ENCODE results near the gene DGKE.
A peak's percentile ranks its signal among the peaks of the same experiment; 100 is the strongest.

DGKE gene

GRCh38 chr17:56817066-56817465 is 16.9 kb upstream of the DGKE start:
- no peak for DNase-seq

DNA sequence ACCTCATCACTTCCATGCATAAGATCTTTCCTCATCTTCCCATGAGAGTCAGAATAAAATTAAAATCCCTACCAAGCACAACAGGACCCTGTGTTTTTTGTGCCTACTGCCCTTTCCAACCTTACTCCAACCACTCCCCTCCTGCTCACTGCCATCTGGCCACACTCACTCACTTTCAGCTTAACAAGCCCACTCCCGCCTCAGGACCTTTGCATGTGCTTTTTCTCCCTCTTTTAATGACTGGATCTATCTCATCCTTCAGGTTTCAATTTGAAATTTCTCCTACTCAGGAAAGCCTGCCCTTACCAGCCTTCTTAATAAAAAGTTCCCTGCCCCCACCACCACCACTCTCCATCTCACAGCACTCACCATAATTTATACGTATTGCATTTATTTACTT is 14.9 kb upstream of the DGKE start:
- DNase-seq, result no peak

DNA sequence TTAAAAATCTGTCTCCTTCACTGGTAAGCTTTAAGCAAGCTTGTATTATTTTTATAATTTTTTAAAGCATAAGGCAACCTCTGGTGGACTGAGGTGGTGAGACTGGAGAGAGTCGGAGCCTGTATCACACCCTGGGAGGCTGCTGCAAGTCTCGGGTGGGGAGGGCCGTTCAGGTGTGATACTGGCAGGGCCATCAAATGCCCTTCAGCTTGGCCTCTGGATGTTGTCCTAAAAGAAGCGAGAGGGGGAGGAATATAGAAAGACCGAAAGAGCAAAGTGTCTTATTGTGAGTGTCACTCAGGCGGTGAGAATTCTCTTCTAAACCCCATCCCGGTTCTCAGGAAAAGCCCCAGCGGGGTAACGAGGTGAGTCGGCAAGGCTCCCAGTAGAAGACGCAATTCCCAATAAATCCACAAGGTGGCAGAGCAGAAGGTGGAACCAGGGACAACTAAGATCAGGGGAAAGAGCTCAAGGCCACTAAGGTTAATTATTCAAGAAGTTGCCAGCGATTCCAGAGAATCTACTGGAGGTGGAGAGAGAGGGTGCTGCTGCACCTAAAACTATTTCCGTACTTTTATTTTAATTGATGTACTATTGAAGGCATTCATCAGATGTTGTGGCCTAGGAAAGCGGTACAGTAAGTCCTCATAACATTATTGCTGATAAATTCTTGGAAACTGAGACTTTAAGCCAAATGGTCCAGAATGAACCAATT is 14.4 kb upstream of the DGKE start:
- peak; percentile 79 for DNase-seq

DNA sequence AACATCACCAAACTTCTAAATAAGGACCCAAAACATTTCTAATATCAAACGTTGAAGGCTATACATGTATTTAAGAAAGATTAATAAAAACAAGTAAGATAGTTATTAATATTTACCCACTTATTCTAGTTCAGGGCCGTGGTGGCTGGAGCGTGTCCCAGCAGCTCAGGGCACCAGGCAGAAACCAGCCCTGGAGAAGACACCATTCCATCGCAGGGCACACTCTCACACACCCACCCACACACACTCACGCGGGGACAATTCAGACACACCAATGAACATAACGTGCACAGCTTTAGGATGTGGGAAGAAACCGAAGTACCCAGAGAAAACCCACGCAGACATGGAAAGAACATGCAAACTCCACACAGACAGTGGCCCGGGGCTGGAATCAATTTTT is 13.7 kb upstream of the DGKE start:
- DNase-seq, result no peak

DNA sequence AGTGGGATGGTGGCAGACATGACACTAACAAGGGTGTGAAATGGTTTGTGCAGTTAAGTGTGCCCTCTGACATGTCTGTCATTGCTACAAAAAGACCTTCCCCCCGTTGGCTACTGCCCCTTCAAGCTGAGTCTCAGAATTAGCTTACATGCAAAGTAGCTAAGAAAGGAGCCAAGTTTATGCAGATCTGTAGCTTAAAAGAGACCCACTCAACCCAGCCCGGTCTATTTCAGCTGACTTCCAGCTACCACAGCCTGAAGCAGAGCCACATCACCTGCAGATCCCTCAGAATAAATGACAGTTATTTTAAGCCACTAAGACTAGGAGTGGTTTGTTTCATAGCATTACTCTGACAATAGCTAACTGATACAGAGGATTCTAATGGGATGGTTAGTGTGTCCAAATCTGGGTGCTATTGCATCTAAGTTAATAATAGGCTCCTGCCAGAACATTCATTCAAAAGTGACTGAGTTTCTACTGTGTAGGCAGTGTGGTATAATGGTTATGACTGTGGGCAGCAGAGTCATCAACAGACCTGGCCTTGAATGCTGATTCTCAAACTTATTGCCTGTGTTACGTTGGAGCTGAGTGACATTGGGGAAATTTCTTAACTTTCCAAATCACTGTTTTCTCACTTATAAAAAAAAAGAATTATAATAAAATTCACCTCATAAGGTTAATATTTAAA is 12.0 kb upstream of the DGKE start:
- DNase-seq, result no peak

DNA sequence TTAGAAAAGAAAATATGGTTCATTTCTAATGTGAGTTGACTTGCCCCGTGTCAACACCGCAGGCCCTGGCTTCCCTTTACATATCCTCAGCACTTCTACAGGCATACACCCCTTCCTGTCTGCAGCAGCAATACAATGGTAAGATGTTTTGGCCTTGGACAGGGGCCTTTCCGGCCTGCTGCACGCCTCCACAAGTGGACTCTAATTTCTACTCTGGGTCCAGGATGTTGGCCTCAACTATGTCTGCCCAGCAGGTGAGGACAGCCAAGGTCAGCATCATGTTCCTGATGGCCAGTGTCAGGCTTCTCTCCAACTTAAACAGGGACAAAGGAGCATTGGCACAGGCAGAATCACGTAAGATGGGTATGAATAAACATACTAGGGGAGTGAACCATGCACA is 11.2 kb upstream of the DGKE start:
- DNase-seq, result no peak

GRCh38 chr17:56823848-56824247 is 10.1 kb upstream of the DGKE start:
- no peak for DNase-seq

- DNase-seq, result no peak
Measured at GRCh38 chr17:56824503-56824902, 9.4 kb upstream of the DGKE start.

DNA sequence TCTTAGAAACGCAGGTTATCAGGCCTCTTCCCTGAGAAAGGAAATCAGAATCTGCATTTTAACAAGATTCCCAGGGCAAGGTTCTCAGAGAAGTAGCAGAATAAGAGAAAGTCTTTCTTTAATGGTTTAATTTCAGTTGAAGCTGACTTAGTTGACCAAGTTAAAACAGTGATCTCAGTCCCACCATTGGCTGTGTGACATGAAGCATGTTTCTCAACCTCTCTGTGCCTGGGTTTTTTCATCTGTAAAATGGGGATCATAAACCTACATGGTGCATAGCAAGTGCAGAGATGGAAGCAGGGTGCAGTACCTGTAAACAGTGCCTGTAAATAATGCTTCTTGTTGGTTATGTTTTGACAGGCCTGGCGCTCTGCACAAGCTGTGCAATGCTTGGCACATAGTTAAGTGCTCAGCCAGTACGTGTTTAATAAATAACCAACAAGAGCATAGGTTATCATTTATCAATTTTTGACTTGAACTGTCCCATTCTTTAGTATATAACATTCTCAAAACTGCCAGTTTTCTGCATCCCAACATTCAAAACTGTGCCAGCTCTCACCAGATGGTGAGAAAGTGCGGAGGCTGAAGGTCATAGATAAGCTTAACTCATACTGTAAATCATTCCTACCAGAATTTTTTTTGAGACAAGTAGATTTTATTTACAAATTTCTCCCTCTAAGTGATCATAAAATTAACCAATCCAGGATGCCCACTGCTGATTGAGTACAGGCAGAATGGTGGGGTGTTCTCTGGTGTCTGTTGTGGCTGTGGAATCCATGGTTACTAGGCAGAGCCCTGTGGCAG is 7.1 kb upstream of the DGKE start:
- no peak for DNase-seq

DNA sequence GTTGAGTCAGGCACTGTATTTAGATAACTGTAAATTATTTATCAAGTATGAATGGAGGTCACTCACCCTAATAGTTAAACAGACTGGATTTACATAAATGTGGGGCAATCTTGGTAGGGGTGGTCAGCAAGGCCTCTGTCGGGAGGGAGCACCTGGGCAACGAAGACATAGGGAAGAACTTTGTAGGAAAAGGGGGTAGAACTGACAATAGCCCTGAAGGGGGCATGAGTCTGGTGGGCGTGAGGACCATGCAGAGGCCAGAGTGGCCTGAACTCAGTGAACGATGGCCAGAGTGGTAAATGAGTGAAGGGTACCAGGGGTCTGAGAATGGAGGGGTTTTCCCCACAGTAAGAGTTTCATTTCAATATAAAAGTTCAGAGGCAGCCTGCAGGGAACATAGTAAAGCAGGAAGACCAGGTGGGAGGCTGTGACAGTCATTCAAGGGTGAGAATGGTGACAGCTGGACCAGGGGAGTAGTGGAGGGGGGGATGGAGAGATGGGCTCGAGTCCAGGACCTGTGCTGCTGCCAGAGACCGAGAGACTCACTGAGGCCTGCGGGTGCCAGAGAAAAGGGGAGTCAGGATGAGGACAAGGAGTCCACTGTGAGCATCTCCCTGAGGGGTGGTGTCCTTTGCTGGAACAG is 3.1 kb upstream of the DGKE start:
- no peak for DNase-seq

GRCh38 chr17:56831369-56832095 is 2.4 kb upstream of the DGKE start:
- no peak for DNase-seq

DNA sequence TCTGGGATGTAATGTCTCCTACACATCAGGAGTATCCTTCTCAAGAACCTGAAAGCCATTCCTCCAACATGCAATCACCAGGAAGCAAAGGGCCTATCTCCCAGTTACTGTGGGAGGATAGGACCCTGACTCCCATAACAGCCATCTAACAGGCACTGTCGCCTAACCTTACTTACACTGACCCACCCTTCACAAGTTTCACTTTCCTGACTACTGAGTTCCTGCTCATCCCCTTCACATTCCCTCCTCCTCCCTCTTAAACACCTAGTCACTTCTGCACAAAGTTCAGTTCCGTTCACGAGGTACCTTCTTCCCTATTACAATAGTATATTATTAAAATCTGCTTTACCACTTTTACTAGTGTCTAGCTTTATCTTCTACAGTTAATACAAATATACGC is 1.5 kb upstream of the DGKE start:
- DNase-seq, result no peak

GRCh38 chr17:56833057-56833808 is 718 bp upstream of the DGKE start:
- peak; percentile 74 for DNase-seq

- peak; percentile 81 for DNase-seq
Measured at GRCh38 chr17:56834380-56835263, 671 bp downstream of the DGKE start.

- no peak for DNase-seq
Measured at GRCh38 chr17:56835264-56835585, 1.3 kb downstream of the DGKE start.

DNA sequence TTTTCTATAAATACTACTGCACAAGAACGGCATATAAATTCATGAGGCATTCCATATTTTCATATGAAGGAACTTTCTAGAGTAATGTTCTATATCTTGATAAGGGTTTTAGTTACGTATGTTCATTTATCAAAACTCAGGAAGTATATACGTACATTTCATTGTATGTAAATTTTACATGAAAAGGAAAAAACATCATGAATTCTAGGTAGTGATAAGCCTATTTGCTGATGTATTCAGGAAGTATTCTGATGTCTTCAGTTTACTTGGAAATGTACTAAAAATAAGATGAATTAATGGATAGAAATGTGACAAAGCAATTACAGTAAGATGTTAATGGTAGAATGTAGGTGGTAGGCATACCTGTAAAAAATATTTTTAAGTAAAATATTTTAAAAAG is 4.7 kb downstream of the DGKE start:
- no peak for DNase-seq

GRCh38 chr17:56842577-56842976 is 8.6 kb downstream of the DGKE start:
- DNase-seq, result no peak

DNA sequence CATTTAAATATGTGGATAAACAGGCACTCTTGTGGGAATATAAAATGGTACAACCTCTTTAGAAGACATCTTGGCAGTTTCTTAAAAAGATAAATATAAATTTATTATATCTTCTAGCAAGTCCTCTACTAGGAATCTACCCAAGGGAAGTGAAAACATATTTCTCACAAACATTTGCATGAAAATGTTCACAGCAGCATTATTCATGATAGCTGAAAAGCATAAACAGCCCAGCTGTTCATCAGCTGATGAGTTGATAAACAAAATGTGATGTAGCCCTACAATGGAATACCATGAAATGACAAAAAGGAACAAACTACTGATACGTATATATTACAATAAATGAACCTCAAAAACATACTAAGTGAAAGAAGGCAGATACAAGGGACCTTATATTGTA is 12.0 kb downstream of the DGKE start:
- no peak for DNase-seq

GRCh38 chr17:56847106-56847505 is 13.2 kb downstream of the DGKE start:
- no peak for DNase-seq

GRCh38 chr17:56849131-56849530 is 15.2 kb downstream of the DGKE start:
- DNase-seq, result no peak

GRCh38 chr17:56850591-56850990 is 16.6 kb downstream of the DGKE start:
- no peak for DNase-seq

Measured in stimulated activated CD4-positive, alpha-beta T cell treated with anti-CD3 and anti-CD28 coated beads, Interleukin-15, amount 100 ng/mL, for 24 hours (primary cell).